Kasumi-1 (cell line): ENCODE data around the gene TRIP10.
A peak's percentile ranks its signal among the peaks of the same experiment; 100 is the strongest.
"Not testable (repeated sequence)": the region's sequence is repeated elsewhere in the genome, so short reads cannot be mapped to it uniquely, and the experiment has no call there.

Source experiments
- DNase-seq, 2 experiments: peaks; one replicate each; lab custom pipeline; 2025; lab: John Stamatoyannopoulos, UW

The TRIP10 gene, protein sequence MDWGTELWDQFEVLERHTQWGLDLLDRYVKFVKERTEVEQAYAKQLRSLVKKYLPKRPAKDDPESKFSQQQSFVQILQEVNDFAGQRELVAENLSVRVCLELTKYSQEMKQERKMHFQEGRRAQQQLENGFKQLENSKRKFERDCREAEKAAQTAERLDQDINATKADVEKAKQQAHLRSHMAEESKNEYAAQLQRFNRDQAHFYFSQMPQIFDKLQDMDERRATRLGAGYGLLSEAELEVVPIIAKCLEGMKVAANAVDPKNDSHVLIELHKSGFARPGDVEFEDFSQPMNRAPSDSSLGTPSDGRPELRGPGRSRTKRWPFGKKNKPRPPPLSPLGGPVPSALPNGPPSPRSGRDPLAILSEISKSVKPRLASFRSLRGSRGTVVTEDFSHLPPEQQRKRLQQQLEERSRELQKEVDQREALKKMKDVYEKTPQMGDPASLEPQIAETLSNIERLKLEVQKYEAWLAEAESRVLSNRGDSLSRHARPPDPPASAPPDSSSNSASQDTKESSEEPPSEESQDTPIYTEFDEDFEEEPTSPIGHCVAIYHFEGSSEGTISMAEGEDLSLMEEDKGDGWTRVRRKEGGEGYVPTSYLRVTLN

DNA sequence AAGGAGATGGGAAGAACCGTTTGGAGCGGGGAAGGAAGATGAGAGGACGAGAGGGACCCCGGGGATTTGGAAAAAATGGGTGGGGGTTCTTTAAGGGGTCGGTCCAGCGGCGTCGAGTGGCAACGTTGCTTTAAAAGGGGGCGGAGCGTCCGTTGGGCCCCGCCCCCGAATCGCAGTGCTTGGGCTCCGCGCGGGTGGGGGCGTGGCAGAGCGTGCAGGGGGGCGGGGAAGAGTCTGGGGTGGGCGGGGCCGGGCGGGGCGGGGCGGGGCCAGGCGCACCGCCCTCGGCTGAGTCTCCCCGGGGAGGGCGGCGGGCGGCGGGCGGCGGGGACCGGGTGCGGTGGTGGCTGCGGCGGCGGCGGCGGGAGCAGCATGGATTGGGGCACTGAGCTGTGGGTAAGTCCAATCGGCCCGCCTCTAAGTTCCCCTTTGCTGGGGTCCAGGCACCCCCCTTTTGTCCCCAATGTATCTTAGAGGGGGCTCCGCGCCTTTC lies at the start of gene TRIP10:
TRIP10 (plus strand) TSS at position 291 of the 493 bp plus-strand sequence; CDS start at position 373, 82 bp downstream.
- DNase-seq: peak; percentile 60 to 64

GRCh38 chr19:6690160-6690885 lies 49.2 kb upstream of the TRIP10 start:
- no peak for DNase-seq

DNA sequence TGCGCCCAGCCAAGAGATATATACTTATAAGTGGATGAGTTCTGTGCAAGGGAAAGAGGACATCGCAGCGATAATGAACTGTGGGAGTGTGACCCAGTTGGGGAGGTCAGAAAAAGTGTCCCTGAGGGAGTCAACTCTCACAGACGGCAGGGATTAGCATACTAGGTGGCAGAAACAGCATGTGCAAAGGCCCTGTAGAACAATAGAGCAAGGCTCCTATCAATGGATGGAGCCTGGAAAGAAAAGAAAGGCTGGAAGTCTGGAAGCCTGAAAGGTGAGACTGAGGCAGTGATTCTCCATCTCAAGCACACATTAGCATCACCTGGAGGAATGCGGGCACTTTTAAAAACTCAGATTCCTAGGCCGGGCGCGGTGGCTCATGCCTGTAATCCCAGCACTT lies 48.1 kb upstream of the TRIP10 start:
- DNase-seq: no peak

- no peak for DNase-seq
Observed at GRCh38 chr19:6692027-6692426, 47.5 kb upstream of the TRIP10 start.

DNA sequence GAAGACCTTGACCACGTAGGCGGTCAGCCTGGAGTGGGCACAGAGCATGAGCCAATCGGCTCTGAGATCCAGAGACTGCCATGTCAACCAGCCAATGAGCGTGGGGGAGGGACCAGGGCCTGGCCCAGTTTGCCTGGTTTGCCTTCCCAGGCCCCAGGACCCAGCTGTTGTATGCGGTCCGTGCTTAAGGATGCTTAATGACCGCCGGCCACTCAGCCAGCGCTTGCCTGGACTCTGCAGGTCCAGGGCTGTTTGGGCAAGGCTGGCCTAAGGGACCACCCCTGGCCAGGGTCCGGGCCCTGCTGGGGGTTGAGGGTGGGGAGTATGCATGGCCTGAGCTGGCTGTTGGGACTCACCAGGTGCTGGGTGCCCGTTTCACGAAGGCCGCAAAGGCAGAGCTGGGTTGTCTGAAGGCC lies 46.4 kb upstream of the TRIP10 start:
- no peak for DNase-seq

DNA sequence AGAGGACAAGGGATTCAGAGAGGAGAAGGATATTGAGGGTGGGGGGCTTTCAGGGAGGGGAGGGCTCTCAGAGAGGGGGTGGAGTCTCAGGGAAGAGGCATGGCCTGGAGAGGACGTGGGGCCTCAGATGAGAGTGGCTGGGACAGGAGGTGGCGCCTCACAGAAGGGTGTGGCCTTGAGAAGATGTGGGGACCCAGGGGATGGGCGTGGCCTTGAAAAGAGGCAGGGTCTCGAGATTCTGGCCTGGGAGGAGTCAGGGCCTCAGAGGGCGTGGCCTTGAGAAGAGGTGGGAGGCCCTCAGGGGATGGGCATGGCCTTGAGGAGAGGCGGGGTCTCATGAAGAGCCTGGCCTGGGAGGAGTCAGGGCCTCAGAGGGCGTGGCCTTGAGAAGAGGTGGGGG lies 45.8 kb upstream of the TRIP10 start:
- DNase-seq: no peak

GRCh38 chr19:6694147-6694815 lies 45.2 kb upstream of the TRIP10 start:
- DNase-seq: no peak

DNA sequence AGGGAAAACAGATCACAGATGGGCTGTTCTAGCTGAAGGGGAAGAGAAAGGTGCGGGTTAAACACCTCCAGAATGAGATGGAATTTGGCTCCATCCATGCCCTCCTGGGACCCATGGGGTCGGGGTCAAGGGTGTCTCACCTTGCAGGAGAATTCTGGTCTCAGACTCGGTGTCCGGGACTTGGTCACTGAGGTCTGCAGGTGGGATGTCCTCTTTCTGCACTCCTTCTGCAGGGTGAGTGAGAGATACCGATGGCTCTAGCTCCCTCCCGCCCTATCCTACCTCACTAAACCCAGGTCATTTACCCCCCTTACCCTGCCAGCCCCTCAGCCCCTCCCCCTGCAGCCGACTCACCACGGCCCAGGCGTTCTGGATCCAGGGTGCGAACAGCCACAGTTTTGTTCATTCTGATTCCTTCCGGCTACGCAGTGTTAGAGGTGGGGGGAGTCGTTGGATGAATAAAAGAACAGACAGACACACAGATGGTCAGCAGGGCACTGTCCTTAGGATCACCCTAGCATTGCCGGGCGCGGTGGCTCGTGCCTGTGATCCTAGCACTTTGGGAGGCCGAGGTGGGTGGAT lies 43.1 kb upstream of the TRIP10 start:
- DNase-seq: no peak

GRCh38 chr19:6697291-6697690 lies 42.2 kb upstream of the TRIP10 start:
- DNase-seq: no peak

DNA sequence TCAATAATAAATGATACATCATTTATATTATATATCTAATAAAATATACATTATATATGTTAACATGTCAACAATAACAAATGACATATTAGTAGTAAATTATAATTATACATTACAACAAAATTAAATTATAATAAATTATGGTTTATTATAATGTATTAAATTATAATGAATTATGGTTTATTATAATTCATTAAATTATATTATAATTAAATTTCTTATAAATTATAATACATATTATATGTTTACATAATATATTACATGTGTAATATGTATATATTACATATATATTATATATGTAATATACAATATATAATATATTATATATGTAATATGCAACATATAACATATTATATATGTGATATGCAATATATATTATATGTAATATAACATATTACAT lies 39.5 kb upstream of the TRIP10 start:
- no peak for DNase-seq

DNA sequence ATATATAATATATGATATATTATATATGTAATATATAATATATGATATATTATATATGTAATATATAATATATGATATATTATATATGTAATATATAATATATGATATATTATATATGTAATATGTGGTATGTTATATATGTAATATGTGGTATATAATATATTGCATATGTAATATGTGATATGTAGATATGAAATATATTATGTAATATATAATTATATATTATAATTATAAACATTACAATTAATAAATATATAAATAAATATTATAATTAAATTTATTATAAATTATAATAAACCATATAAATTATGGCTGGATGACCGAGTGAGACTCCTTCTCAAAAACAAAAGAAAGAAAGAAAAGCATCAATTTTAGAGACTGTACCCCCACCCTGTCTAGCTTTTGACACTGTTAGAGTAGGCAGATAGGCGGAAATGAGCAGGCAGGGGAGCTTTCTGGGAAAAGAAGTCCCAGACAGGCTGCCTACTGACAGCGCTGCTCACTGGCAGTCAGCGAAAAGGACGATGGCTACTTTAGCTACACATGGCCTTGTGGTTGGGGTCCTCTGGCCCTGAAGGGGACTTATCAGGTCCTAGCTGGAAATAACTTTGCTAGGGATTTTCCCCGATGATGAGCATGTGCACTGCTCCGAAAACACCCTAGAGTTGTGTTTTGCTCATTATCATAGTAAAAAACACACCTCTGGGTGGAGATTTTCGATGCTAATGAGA lies 38.7 kb upstream of the TRIP10 start:
- DNase-seq: no peak

DNA sequence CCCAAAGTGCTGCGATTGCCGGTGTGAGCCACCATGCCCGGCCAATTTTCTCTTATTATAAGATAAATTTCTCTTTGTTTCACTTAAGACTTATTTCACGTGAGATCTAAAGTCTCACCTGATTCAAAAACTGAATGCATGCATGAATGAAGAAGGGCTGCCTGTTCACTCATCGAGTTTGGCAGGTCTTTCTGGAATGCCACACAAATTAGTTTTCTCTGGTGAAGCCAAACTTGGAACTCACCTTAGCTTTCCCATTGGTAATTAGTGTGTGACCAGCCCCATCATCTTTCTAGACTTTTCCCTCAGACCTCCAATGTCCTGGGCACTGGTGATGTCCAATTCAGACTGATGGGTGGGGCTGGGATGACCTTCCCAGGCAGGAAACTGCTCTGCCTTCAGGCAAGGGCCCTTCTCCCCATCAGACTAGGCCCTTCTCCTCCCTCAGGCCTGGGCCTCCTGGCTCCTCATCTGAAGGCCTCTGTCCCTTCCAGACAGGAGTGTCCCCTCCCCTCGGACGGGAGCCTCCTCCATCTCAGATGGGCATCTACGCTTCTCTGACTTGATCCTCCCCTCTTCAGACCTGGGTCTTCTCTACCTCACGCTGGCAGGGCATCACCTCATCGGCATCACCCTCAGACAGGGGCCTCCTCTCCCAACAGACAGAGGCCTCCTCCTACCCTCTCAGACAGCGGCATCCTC lies 33.4 kb upstream of the TRIP10 start:
- no peak for DNase-seq

- no peak for DNase-seq
Observed at GRCh38 chr19:6706633-6706958, 32.9 kb upstream of the TRIP10 start.

DNA sequence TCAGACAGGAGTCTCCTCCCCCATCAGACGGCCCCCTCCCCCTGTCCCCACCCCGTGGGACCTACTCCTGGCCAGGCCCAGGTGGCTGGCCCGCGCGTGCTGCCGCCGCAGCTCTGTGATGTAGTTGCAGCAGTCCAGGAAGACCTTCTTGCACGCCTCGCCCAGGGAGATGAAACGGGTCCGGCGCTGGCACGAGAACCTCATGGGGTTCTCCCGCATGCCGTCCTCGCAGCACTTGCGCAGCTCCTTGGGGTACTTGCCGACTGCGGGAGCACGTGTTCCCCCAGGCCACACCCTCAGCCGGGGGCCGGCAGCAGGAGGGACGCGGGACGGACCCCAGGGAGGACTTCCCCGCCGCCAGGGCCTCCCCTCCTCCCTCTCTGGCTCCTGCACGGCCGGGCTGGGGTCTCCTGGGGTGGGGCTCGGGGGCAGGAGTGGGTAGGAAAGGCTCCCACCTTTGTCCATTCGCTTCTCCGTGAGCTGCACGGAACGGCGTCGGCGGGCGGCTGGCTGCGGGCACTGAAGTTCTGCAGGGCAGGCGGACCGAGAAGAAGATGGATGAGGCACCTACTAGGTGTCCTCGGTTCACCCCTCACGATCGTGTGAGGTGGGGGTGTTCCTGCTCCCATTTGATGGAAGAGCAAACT lies 32.3 kb upstream of the TRIP10 start:
- no peak for DNase-seq

- DNase-seq: no peak
Observed at GRCh38 chr19:6707658-6708018, 31.8 kb upstream of the TRIP10 start.

GRCh38 chr19:6708346-6708745 lies 31.1 kb upstream of the TRIP10 start:
- DNase-seq: no peak

DNA sequence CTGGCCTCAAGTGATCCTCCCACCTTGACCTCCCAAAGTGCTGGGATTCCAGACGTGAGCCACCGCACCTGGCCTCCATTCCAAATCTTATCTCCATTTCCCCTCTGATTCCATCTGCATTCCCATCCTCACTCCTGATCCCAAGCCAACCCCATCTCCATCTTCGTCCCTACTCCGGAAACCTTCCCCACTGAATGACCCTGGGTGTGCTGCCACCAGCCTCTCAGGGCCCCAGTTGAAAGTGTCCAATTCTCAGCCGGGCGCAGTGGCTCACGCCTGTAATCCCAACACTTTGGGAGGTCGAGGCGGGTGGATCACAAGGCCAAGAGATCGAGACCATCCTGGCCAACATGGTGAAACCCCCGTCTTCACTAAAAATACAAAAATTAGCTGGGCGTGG lies 30.6 kb upstream of the TRIP10 start:
- not testable (repeated sequence) for DNase-seq

DNA sequence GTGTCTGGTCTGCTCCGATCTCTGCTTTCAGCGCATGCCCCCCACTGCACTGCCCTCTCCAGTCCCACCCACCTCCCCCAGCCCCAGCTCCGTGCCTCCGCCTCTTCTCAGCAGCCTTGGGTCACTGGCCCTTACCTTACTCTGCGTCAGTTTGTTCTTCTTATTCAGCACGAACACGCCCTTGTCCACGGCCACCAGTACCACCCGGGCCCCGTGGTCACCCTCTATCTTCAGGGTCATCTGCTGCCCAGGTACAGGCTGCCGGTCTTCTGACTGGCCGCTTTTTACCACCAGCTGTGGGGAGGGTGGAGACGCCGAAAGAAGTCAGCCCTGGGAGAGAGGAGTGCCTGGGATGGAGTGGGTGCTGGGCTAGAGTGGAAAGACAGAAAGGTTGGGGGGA lies 29.9 kb upstream of the TRIP10 start:
- DNase-seq: no peak

- no peak for DNase-seq
Observed at GRCh38 chr19:6710273-6711077, 29.0 kb upstream of the TRIP10 start.

DNA sequence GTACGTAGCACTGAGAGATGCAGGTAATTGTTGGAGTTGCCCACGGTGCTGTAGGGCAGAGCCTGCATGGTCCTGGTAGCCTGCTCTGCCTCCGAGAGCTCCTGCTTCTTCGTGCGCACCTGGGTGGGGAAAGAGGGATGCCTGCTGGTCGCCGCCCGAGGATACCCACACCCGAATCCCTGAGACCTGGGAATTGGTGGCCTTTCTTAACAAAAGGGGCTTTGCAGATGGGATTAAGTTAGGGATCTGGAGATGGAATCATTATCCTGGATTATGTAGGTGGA lies 28.5 kb upstream of the TRIP10 start:
- no peak for DNase-seq
